Endothelial cell of umbilical vein (primary cell): ENCODE measurements around the gene MASP1. TPM values are rescaled to one million over a fixed set of nuclear protein-coding genes. Genes with fewer than 3 reads are reported as not detected.

ENCODE experiments used
- BruUV-seq: library from RNA; stranded (reverse); fragments of 400-500 nt; replicated peaks from 2 replicates; lab custom pipeline; 2021; lab: Mats Ljungman, UMichigan
- CTCF ChIA-PET: fragments of 300-600, 350-600 bp; sonication (Branson Sonifier 250); formaldehyde crosslinking; loops from one replicate; lab custom pipeline; 2021; ENCODE audit warnings: antibody characterized with exemption, inconsistent platforms; lab: Charles Lee
- POLR2A ChIA-PET: fragments of 300-600, 350-600 bp; sonication (Branson Sonifier 250); formaldehyde crosslinking; loops from one replicate; lab custom pipeline; 2021; ENCODE audit warnings: antibody characterized with exemption, inconsistent platforms; lab: Charles Lee
- DNase-seq: peaks from one replicate; pipeline ENCODE4 v3.0.0-alpha.2; 2011; ENCODE audit warnings: low read depth, low spot score
- FAIRE-seq: peaks from 2 replicates; lab custom pipeline; 2011; peaks lifted over from hg19 to GRCh38; lab: Jason Lieb, UNC
- H2AFZ ChIP-seq: 2 replicates; pipeline ENCODE4 v1.6.0; 2012; ENCODE audit warnings: low read depth, low read length, control low read depth, inconsistent platforms
- H3K27ac ChIP-seq: 2 replicates; pipeline ENCODE4 v1.5.1; 2011; ENCODE audit warnings: low read depth, mild to moderate bottlenecking, control low read depth, low read length, moderate library complexity; ENCODE audit not compliant: insufficient read depth
- H3K27me3 ChIP-seq, 2 experiments: 2 replicates each; pipeline versions ENCODE4 v1.6.0 to v1.6.1; 2011; ENCODE audit warnings: low read length in 2 of 2, mixed read lengths in 1 of 2; ENCODE audit not compliant: control insufficient read depth in 2 of 2, insufficient read depth in 2 of 2
- H3K36me3 ChIP-seq, 2 experiments: 2 replicates in 1 of 2; 3 replicates in 1 of 2; pipeline ENCODE4 v1.5.1; 2011; ENCODE audit warnings: low read length in 2 of 2, mild to moderate bottlenecking in 1 of 2, moderate library complexity in 1 of 2; ENCODE audit not compliant: control insufficient read depth in 2 of 2, insufficient read depth in 2 of 2; ENCODE audit errors: extremely low read depth in 1 of 2
- H3K4me1 ChIP-seq: 3 replicates; pipeline ENCODE4 v1.5.1; 2011; ENCODE audit warnings: mild to moderate bottlenecking, low read length; ENCODE audit not compliant: control insufficient read depth, insufficient read depth; ENCODE audit errors: extremely low read depth
- H3K4me2 ChIP-seq: 2 replicates; pipeline ENCODE4 v1.6.1; 2011; ENCODE audit warnings: low read length, control low read depth, mixed read lengths; ENCODE audit not compliant: insufficient read depth
- H3K4me3 ChIP-seq, 3 experiments: fragments of 200-600 bp in 1 of 3; sonication (generic), shearing (Covaris generic) in 1 of 3; replicated peaks in 1 of 3; 2 replicates each; pipeline ENCODE4 v1.5.1; 2011 to 2016; ENCODE audit warnings: control low read depth in 3 of 3, low read length in 3 of 3, mild to moderate bottlenecking in 2 of 3, inconsistent platforms in 1 of 3, low read depth in 1 of 3, moderate library complexity in 1 of 3; ENCODE audit not compliant: insufficient read depth in 1 of 3
- H3K79me2 ChIP-seq: 2 replicates; pipeline ENCODE4 v1.6.0; 2012; ENCODE audit warnings: low read length, inconsistent platforms; ENCODE audit not compliant: control insufficient read depth, insufficient read depth
- H3K9ac ChIP-seq: replicated peaks from 2 replicates; pipeline ENCODE3; 2011; ENCODE audit warnings: low read length, control low read depth; ENCODE audit not compliant: insufficient read depth; ENCODE audit errors: extremely low read depth
- H3K9me1 ChIP-seq: replicated peaks from 3 replicates; pipeline ENCODE4 v1.6.0; 2011; ENCODE audit warnings: mild to moderate bottlenecking, low read length; ENCODE audit not compliant: control insufficient read depth, insufficient read depth; ENCODE audit errors: extremely low read depth
- H3K9me3 ChIP-seq: replicated peaks from 2 replicates; pipeline ENCODE4 v1.5.1; 2012; ENCODE audit warnings: low read length, inconsistent platforms; ENCODE audit not compliant: control insufficient read depth, insufficient read depth
- H4K20me1 ChIP-seq: replicated peaks from 2 replicates; pipeline ENCODE3; 2011; ENCODE audit warnings: mild to moderate bottlenecking, low read length; ENCODE audit not compliant: control insufficient read depth, insufficient read depth; ENCODE audit errors: extremely low read depth
- CTCF ChIP-seq, 2 donors: IDR thresholded peaks; 1 replicate in 1 of 2; 2 replicates in 1 of 2; pipeline ENCODE4 v1.5.1; 2011; ENCODE audit warnings: low read length in 2 of 2, mild to moderate bottlenecking in 2 of 2, moderate library complexity in 2 of 2, control low read depth in 1 of 2, inconsistent platforms in 1 of 2, low read depth in 1 of 2; ENCODE audit not compliant: insufficient read depth in 1 of 2; ENCODE audit errors: extremely low read depth in 1 of 2
- EZH2 ChIP-seq: IDR thresholded peaks from 2 replicates; pipeline ENCODE4 v1.6.1; 2012; ENCODE audit warnings: borderline replicate concordance, low read depth, mild to moderate bottlenecking, moderate library complexity, low read length, inconsistent platforms; ENCODE audit not compliant: severe bottlenecking
- FOS ChIP-seq: IDR thresholded peaks from 2 replicates; pipeline ENCODE4 v1.6.1; 2011; ENCODE audit warnings: mild to moderate bottlenecking, low read length, moderate library complexity, borderline replicate concordance; ENCODE audit not compliant: insufficient read depth
- GATA2 ChIP-seq: IDR thresholded peaks from 2 replicates; pipeline ENCODE4 v1.7.0; 2011; ENCODE audit warnings: low read depth, mild to moderate bottlenecking, moderate library complexity, mixed read lengths, low read length; ENCODE audit not compliant: insufficient read length, insufficient read depth
- JUN ChIP-seq: IDR thresholded peaks from 2 replicates; pipeline ENCODE4 v1.6.1; 2011; ENCODE audit warnings: borderline replicate concordance, low read depth; ENCODE audit not compliant: insufficient read length, insufficient read depth
- MAX ChIP-seq: IDR thresholded peaks from 2 replicates; pipeline ENCODE4 v1.6.1; 2011; ENCODE audit not compliant: insufficient read depth, insufficient read length
- MYC ChIP-seq: IDR thresholded peaks from one replicate; pipeline ENCODE4 v1.6.1; 2011; ENCODE audit warnings: mild to moderate bottlenecking, low read depth, low read length
- POLR2A ChIP-seq: IDR thresholded peaks from 2 replicates; pipeline ENCODE4 v1.6.1; 2012; ENCODE audit warnings: low read depth, mild to moderate bottlenecking, control low read depth, low read length
- POLR2AphosphoS5 ChIP-seq: IDR thresholded peaks from 2 replicates; pipeline ENCODE4 v1.6.1; 2012; ENCODE audit warnings: low read depth, mild to moderate bottlenecking, control low read depth, low read length, moderate library complexity; ENCODE audit not compliant: insufficient read depth
- dilution Hi-C: fragments of 300-500 bp; cut with MboI; formaldehyde crosslinking; loops from one replicate; pipeline ENCODE4 v1.15.0; 2019; ENCODE audit warnings: low sequenced_read_pairs; ENCODE audit not compliant: extremely low pct_ligation_motif_present
- intact Hi-C: fragments of 100-400 bp; cut with micrococcal nuclease; formaldehyde crosslinking; loops from one replicate; pipeline ENCODE4 v1.10.0; 2022
- polyA plus RNA-seq, 4 experiments: library from polyadenylated mRNA; depleted of rRNA in 3 of 4; stranded (reverse) in 3 of 4; unstranded in 1 of 4; fragments of >200 nt; gene quantifications; 2 replicates each; pipeline versions ENCODE4 v1.2.1 to v1.2.3, GENCODE V29; 2011 to 2012; ENCODE audit warnings: missing spikeins in 1 of 4
- total RNA-seq: library from RNA; stranded (reverse); gene quantifications from 2 replicates; pipeline ENCODE4 v1.2.3, GENCODE V29; 2021

The MASP1 gene
- total and polyA plus RNA-seq, 2 donors (not counting 3 experiments of a cell fraction or from before 2014, with no cell fraction given) = 0.31 to 0.50 TPM

GRCh38 chr3:187210545-187211327, 80.8 kb downstream of the MASP1 start:
- CTCF ChIA-PET = interaction anchor here (0.8 to 3.3 kb wide), 5 partner anchors 9 to 469 kb away, joined by 3 to 19 read pairs (median 4); partner anchors contain the start of gene RPL39L
- DNase-seq (no peak), FAIRE-seq (no peak)
- no TSS peak for BruUV-seq
- no peaks in the 10 kb centered on the region for H3K79me2 ChIP-seq
- no peak for TF ChIP-seq CTCF (IDR thresholded peaks at IDR 0.05; ENCODE audit: extremely low read depth in 1 of 2, insufficient read depth in 1 of 2, low read depth in 1 of 2, low read length in 2 of 2)
- no peak for TF ChIP-seq JUN
- no peak for TF ChIP-seq EZH2
- no peak for TF ChIP-seq FOS
- TF ChIP-seq POLR2A = no peak
- no peak for TF ChIP-seq POLR2AphosphoS5
- no peak for TF ChIP-seq MAX
- TF ChIP-seq GATA2 = no peak
- no peak for TF ChIP-seq MYC
- no peaks in the 10 kb centered on the region for H3K9me3 ChIP-seq
- POLR2A ChIA-PET = no interaction called here
- no peak overlapping the region for H3K27ac ChIP-seq
- no peak overlapping the region for H3K4me2 ChIP-seq
- H3K36me3 ChIP-seq = no peaks in the 10 kb centered on the region
- no peak overlapping the region for H2AFZ ChIP-seq
- dilution Hi-C loops (no loop called here), intact Hi-C loops (loop anchor here (5.0 kb wide), 1 partner anchor 1198 kb away; no protein-coding TSS in a partner anchor)
- H3K4me3 ChIP-seq = no peak overlapping the region
- H4K20me1 ChIP-seq = no peaks in the 10 kb centered on the region
- no peaks in the 10 kb centered on the region for H3K4me1 ChIP-seq
- H3K27me3 ChIP-seq = peaks cover 0 to 2% of the 10 kb centered on the region in 2 experiments
- H3K9ac ChIP-seq = no peak overlapping the region
- no peaks in the 10 kb centered on the region for H3K9me1 ChIP-seq
